GM12892 (cell line): Measurements from ENCODE around the gene TBX1.

Source experiments
- POLR2A ChIP-seq: IDR thresholded peaks from 2 replicates; pipeline ENCODE4 v1.6.1; 2011; ENCODE audit warnings: low read depth, low read length, control low read depth
- POLR2AphosphoS5 ChIP-seq: IDR thresholded peaks from 2 replicates; pipeline ENCODE4 v1.6.1; 2011; ENCODE audit warnings: low read depth, low read length, control low read depth

GRCh38 chr22:19759427-19760057 is 1.0 kb upstream of the TBX1 start:
- TF ChIP-seq POLR2A = no peak
- no peak for TF ChIP-seq POLR2AphosphoS5
